ENCODE data around the gene RASGRP3. TPM values are rescaled to one million over a fixed set of nuclear protein-coding genes. Genes with fewer than 3 reads are reported as not detected.

Gene RASGRP3
- total and polyA plus RNA-seq, 9 of the 15 experiments (the other 6 are each of a cell fraction or from before 2014, with no cell fraction given) = 0.18 to 1.7 (median 1.2) TPM

GRCh38 chr2:33475224-33476130 is 972 bp upstream of the RASGRP3 start (continued):
- TF ChIP-seq ZBTB33 (CRISPR knock-in tag; IDR thresholded peaks at IDR 0.05) = 0 out of 2 replicates have a peak, but pooled peaks have one; percentile 37
- TF ChIP-seq ZEB2 (IDR thresholded peaks at IDR 0.05) = peak; percentile 42; the same call in 1 of the 2 replicates
- no peak for TF ChIP-seq ZNF41 (CRISPR knock-in tag; conservative IDR thresholded peaks at IDR 0.05)
- TF ChIP-seq CBX1 (IDR thresholded peaks at IDR 0.05; ENCODE audit: low read depth) = no peak
- no peak for TF ChIP-seq HES1 (IDR thresholded peaks at IDR 0.05; ENCODE audit: low read depth)
- TF ChIP-seq TCF7 (IDR thresholded peaks at IDR 0.05; ENCODE audit: borderline replicate concordance) = peak; percentile 33; the same call in 1 of the 2 replicates
- TF ChIP-seq ZNF699 (CRISPR knock-in tag; IDR thresholded peaks at IDR 0.05; ENCODE audit: insufficient replicate concordance) = no peak
- no peak for TF ChIP-seq CLOCK (CRISPR knock-in tag; IDR thresholded peaks at IDR 0.05; ENCODE audit: borderline replicate concordance)
- no peak for TF ChIP-seq STAT5A (IDR thresholded peaks at IDR 0.05; ENCODE audit: borderline replicate concordance, low read length)
- peak; percentile 85; the same call in 1 of the 2 replicates for TF ChIP-seq CTBP1 (IDR thresholded peaks at IDR 0.05; ENCODE audit: borderline replicate concordance)
- TF ChIP-seq HNRNPUL1 (IDR thresholded peaks at IDR 0.05; ENCODE audit: low read length) = no peak
- TF ChIP-seq BRF2 (IDR thresholded peaks at IDR 0.05; ENCODE audit: borderline replicate concordance, insufficient read depth, insufficient read length) = no peak
- no peak for TF ChIP-seq NONO (IDR thresholded peaks at IDR 0.05; ENCODE audit: low read depth in 2 of 2, low read length in 1 of 2)
- TF ChIP-seq TBL1XR1 (IDR thresholded peaks at IDR 0.05; ENCODE audit: low read length in 2 of 2) = 0 out of 4 replicates have a peak, but pooled peaks of 1 of the 2 experiments have one; percentile 13
- peak; percentile 28 for TF ChIP-seq CCNT2 (IDR thresholded peaks at IDR 0.05; ENCODE audit: borderline replicate concordance, extremely low read depth, insufficient read length, low read depth, low read length)
- no peak for TF ChIP-seq PRMT5 (CRISPR knock-in tag; IDR thresholded peaks at IDR 0.05)
- no peak for TF ChIP-seq SRSF3 (IDR thresholded peaks at IDR 0.05; ENCODE audit: insufficient read depth, low read length)
- no peak for TF ChIP-seq TAF15 (IDR thresholded peaks at IDR 0.05; ENCODE audit: low read depth, low read length)

All from K562 (cell line).